Small intestine (tissue), 7 donors: ENCODE data around the gene MPZ. TPM values are rescaled to one million over a fixed set of nuclear protein-coding genes. Genes with fewer than 3 reads are reported as not detected.
"Not testable (repeated sequence)": the region's sequence is repeated elsewhere in the genome, so short reads cannot be mapped to it uniquely, and the experiment has no call there.

ENCODE experiments used
- DNase-seq, 2 donors: peaks; one replicate each; pipeline versions ENCODE4 v3.0.0 to v3.0.0-alpha.2; 2013
- FAIRE-seq: peaks from 2 replicates; lab custom pipeline; 2012; peaks lifted over from hg19 to GRCh38; lab: Jason Lieb, UNC
- H3K27ac ChIP-seq, 3 donors: one replicate each; pipeline ENCODE4 v1.5.1; 2013; ENCODE audit warnings: low read length in 2 of 3, mild to moderate bottlenecking in 2 of 3, control low read depth in 1 of 3, inconsistent platforms in 1 of 3, low read depth in 1 of 3, moderate library complexity in 1 of 3
- H3K27me3 ChIP-seq, 3 donors: one replicate each; pipeline ENCODE4 v1.6.1; 2013; ENCODE audit warnings: low read length in 3 of 3, inconsistent platforms in 1 of 3; ENCODE audit not compliant: control insufficient read depth in 3 of 3, insufficient read depth in 3 of 3
- H3K36me3 ChIP-seq, 3 donors: one replicate each; pipeline ENCODE4 v1.6.1; 2013; ENCODE audit warnings: low read length in 3 of 3, inconsistent platforms in 1 of 3, low read depth in 1 of 3, mild to moderate bottlenecking in 1 of 3, moderate library complexity in 1 of 3; ENCODE audit not compliant: control insufficient read depth in 3 of 3, insufficient read depth in 2 of 3
- H3K4me1 ChIP-seq, 3 donors: one replicate each; pipeline ENCODE4 v1.6.1; 2013; ENCODE audit warnings: low read length in 2 of 3, inconsistent platforms in 1 of 3, low read depth in 1 of 3, mild to moderate bottlenecking in 1 of 3, moderate library complexity in 1 of 3; ENCODE audit not compliant: control insufficient read depth in 3 of 3, insufficient read depth in 2 of 3
- H3K4me3 ChIP-seq, 3 donors: one replicate each; pipeline ENCODE4 v1.5.1; 2013; ENCODE audit warnings: low read length in 3 of 3, control low read depth in 1 of 3, inconsistent platforms in 1 of 3, low read depth in 1 of 3, mild to moderate bottlenecking in 1 of 3, moderate library complexity in 1 of 3
- H3K9me3 ChIP-seq, 2 donors: one replicate each; pipeline ENCODE4 v1.6.1; 2013; ENCODE audit warnings: low read depth in 1 of 2, low read length in 1 of 2; ENCODE audit not compliant: control insufficient read depth in 2 of 2, insufficient read depth in 1 of 2
- WGBS, 3 donors: extraction: QIAGEN DNeasy Blood & Tissue Kit; methylation state at CpG; one replicate each; pipeline ENCODE4 v1.1.7; 2013; 5-methylcytosine and 5-hydroxymethylcytosine counted together
- polyA plus RNA-seq, 4 donors: library from polyadenylated mRNA; stranded (reverse) in 3 of 4; unstranded in 1 of 4; fragments of 200-250 nt in 3 of 4; fragments of 120-200 nt in 1 of 4; gene quantifications; one replicate each; pipeline versions ENCODE4 v1.2.1 to v1.2.3, GENCODE V29; 2013
- donor health status: healthy with polysubstance abuse.
- donor health status: control.
- donor health status: control.
- donor health status: Bipolar disorder and iron deficiency.
- donor health status: healthy.

Gene MPZ
- polyA plus RNA-seq, 4 donors: 0.27 to 4.0 (median 2.1) TPM

GRCh38 chr1:161258439-161259344 is 51.1 kb downstream of the MPZ start, which contains the start of gene PCP4L1:
PCP4L1 (plus strand) TSS chr1:161258745; CDS start chr1:161258975, 230 bp downstream.
- no peak within 1 kb of the TSS for H3K27ac ChIP-seq
- H3K27me3 ChIP-seq: peaks cover 0 to 13% (median 9%) of the 10 kb centered on the region in 3 donors
- FAIRE-seq (no peak), DNase-seq (peak; percentile 65 to 82)
- no peaks in the 10 kb centered on the region for H3K36me3 ChIP-seq
- 2 to 4% (median 4%) methylated on average over 59 to 62 of the region's 62 CpGs for WGBS, 3 donors
- peaks cover 0 to 19% (median 4%) of the 10 kb centered on the region in 3 donors for H3K4me1 ChIP-seq
- H3K4me3 ChIP-seq: peak within 1 kb of the TSS in 2 of 3 donors; percentile 48 to 57
- peaks cover 0 to 14% of the 10 kb centered on the region in 2 donors for H3K9me3 ChIP-seq

GRCh38 chr1:161257109-161257508 is 52.7 kb downstream of the MPZ start:
- peaks cover 0 to 13% (median 9%) of the 10 kb centered on the region in 3 donors for H3K27me3 ChIP-seq
- H3K27ac ChIP-seq, FAIRE-seq, H3K4me3 ChIP-seq, DNase-seq, H3K36me3 ChIP-seq: not testable (repeated sequence)
- peaks cover 0 to 19% (median 4%) of the 10 kb centered on the region in 3 donors for H3K4me1 ChIP-seq
- WGBS, 3 donors: 88 to 96% (median 90%) methylated on average over 5 of the region's 5 CpGs
- peaks cover 0 to 14% of the 10 kb centered on the region in 2 donors for H3K9me3 ChIP-seq

DNA sequence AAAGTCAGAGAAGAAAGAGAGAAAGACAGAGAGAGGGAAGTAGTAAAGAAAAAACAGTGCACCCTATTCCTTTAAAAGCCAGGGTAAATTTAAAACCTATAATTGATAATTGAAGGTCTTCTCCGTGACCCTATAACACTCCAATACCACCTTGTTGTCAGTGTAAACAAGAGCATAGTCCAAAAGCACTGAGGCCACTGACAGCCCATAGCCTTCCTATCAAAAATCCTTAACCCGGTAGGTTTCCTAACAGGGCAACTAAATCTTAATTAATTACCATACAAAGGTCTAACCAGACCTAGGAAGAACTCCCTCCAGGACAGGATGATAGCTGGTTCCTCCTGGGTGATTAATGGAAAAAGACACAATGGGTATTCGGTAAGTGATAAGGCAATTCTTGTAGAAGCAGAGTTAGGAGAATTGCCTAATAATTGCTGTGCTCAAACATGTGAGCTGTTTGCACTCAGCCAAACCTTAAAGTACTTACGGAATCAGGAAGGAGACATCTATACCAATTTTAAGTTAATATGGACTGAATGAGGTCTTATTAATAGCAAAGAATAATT is 53.7 kb downstream of the MPZ start:
- H3K4me3 ChIP-seq, H3K36me3 ChIP-seq, H3K4me1 ChIP-seq, FAIRE-seq, H3K27ac ChIP-seq, DNase-seq: not testable (repeated sequence)
- Histone ChIP-seq H3K27me3 (peaks cover 0 to 13% (median 9%) of the 10 kb centered on the region in 3 donors), H3K9me3 (peaks cover 0 to 14% of the 10 kb centered on the region in 2 donors)
- 71 to 84% (median 80%) methylated on average over 4 of the region's 4 CpGs for WGBS, 3 donors

GRCh38 chr1:161255302-161255701 is 54.5 kb downstream of the MPZ start:
- H3K4me3 ChIP-seq, H3K27ac ChIP-seq, DNase-seq, FAIRE-seq, H3K4me1 ChIP-seq, H3K36me3 ChIP-seq: not testable (repeated sequence)
- Histone ChIP-seq H3K27me3 (peaks cover 0 to 13% (median 9%) of the 10 kb centered on the region in 3 donors), H3K9me3 (peaks cover 0 to 14% of the 10 kb centered on the region in 2 donors)
- 82 to 85% (median 85%) methylated on average over 5 of the region's 5 CpGs for WGBS, 3 donors

Other genes with a start within 250 kb of the MPZ start
- 1 to 10 TPM; 2.2 to 5.8 (median 5.2) TPM for gene ARHGAP30, start 240.1 kb downstream of the MPZ start, polyA plus RNA-seq
- 1 to 10 TPM in 1 of 4 donors, under 1 TPM in 2, not detected in 1; 0.22 to 1.0 (median 0.93) TPM for gene NECTIN4, start 220.4 kb downstream of the MPZ start, polyA plus RNA-seq
- gene KLHDC9, start 211.6 kb downstream of the MPZ start, polyA plus RNA-seq: 1 to 10 TPM; 1.8 to 5.8 (median 3.0) TPM
- 100 to 1,000 TPM in 2 of 4 donors, 10 to 100 TPM in 2; 62.8 to 130 (median 106) TPM for gene PFDN2, start 191.9 kb downstream of the MPZ start, polyA plus RNA-seq
- 100 to 1,000 TPM in 1 of 4 donors, 10 to 100 TPM in 3; 51.3 to 131 (median 83.2) TPM for gene NIT1, start 191.9 kb downstream of the MPZ start, polyA plus RNA-seq
- 10 to 100 TPM; 22.7 to 31.8 (median 24.6) TPM for gene DEDD, start 177.3 kb downstream of the MPZ start, polyA plus RNA-seq
- 100 to 1,000 TPM; 137 to 193 (median 167) TPM for gene UFC1, start 156.0 kb downstream of the MPZ start, polyA plus RNA-seq
- gene USP21, start 150.5 kb downstream of the MPZ start, polyA plus RNA-seq: 10 to 100 TPM; 15.4 to 30.8 (median 17.9) TPM
- 10 to 100 TPM; 12.6 to 51.9 (median 18.9) TPM for gene PPOX, start 143.5 kb downstream of the MPZ start, polyA plus RNA-seq
- 10 to 100 TPM; 16.5 to 38.0 (median 29.7) TPM for gene B4GALT3, start 132.5 kb downstream of the MPZ start, polyA plus RNA-seq
- 1 to 10 TPM in 2 of 4 donors, under 1 TPM in 2; under 0.01 to 7.9 (median 0.78) TPM for gene ADAMTS4, start 110.9 kb downstream of the MPZ start, polyA plus RNA-seq
- gene NDUFS2, start 107.6 kb downstream of the MPZ start, polyA plus RNA-seq: 100 to 1,000 TPM; 113 to 170 (median 121) TPM
- 10 to 100 TPM; 11.6 to 79.8 (median 41.8) TPM for gene FCER1G, start 94.7 kb downstream of the MPZ start, polyA plus RNA-seq
- 10 to 100 TPM in 1 of 4 donors, 1 to 10 TPM in 1, under 1 TPM in 1, not detected in 1; 0.42 to 77.6 (median 3.2) TPM for gene APOA2, start 86.3 kb downstream of the MPZ start, polyA plus RNA-seq
- 10 to 100 TPM; 12.4 to 32.9 (median 22.1) TPM for gene TOMM40L, start 83.9 kb downstream of the MPZ start, polyA plus RNA-seq
- gene NR1I3, start 71.8 kb downstream of the MPZ start, polyA plus RNA-seq: 10 to 100 TPM in 1 of 4 donors, 1 to 10 TPM in 2, under 1 TPM in 1; 0.28 to 13.3 (median 6.4) TPM
- gene PCP4L1, start 51.2 kb downstream of the MPZ start, polyA plus RNA-seq: 1 to 10 TPM in 2 of 4 donors, not detected in 2; 2.0 to 2.9 TPM
- 100 to 1,000 TPM; 175 to 262 (median 211) TPM for gene SDHC, start 4.4 kb upstream of the MPZ start, polyA plus RNA-seq
- under 1 TPM in 1 of 4 donors, not detected in 3; 0.21 TPM for gene CFAP126, start 57.9 kb upstream of the MPZ start, polyA plus RNA-seq
- 10 to 100 TPM in 1 of 4 donors, 1 to 10 TPM in 3; 1.1 to 18.7 (median 3.8) TPM for gene FCGR2A, start 195.5 kb upstream of the MPZ start, polyA plus RNA-seq
- gene HSPA6, start 214.6 kb upstream of the MPZ start, polyA plus RNA-seq: 1 to 10 TPM in 2 of 4 donors, under 1 TPM in 2; 0.22 to 1.6 (median 0.72) TPM
- gene FCGR3A, start 239.8 kb upstream of the MPZ start, polyA plus RNA-seq: 10 to 100 TPM in 1 of 4 donors, 1 to 10 TPM in 3; 1.3 to 19.5 (median 2.4) TPM